ENCODE measurements around the gene ADGRL1.
"Not testable (repeated sequence)": the region's sequence is repeated elsewhere in the genome, so short reads cannot be mapped to it uniquely, and the experiment has no call there.

ADGRL1 gene

GRCh38 chr19:14189415-14189814 lies 16.6 kb downstream of the ADGRL1 start:
- no peak for ATAC-seq (ENCODE audit: insufficient read depth, low read depth)
- H3K79me2 ChIP-seq (ENCODE audit: insufficient read depth, low read length): peaks cover 6% of the 10 kb centered on the region; the same call in 1 of the 2 replicates
- H3K9ac ChIP-seq (ENCODE audit: low read depth, low read length): no peak overlapping the region
- no peak overlapping the region for H3K27ac ChIP-seq (ENCODE audit: low read length)
- DNase-seq: no peak
- H3K4me1 ChIP-seq (ENCODE audit: insufficient read depth, low read length): no peaks in the 10 kb centered on the region
- TF ChIP-seq, protein P1, sequence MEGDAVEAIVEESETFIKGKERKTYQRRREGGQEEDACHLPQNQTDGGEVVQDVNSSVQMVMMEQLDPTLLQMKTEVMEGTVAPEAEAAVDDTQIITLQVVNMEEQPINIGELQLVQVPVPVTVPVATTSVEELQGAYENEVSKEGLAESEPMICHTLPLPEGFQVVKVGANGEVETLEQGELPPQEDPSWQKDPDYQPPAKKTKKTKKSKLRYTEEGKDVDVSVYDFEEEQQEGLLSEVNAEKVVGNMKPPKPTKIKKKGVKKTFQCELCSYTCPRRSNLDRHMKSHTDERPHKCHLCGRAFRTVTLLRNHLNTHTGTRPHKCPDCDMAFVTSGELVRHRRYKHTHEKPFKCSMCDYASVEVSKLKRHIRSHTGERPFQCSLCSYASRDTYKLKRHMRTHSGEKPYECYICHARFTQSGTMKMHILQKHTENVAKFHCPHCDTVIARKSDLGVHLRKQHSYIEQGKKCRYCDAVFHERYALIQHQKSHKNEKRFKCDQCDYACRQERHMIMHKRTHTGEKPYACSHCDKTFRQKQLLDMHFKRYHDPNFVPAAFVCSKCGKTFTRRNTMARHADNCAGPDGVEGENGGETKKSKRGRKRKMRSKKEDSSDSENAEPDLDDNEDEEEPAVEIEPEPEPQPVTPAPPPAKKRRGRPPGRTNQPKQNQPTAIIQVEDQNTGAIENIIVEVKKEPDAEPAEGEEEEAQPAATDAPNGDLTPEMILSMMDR (IDR thresholded peaks at IDR 0.05; ENCODE audit: borderline replicate concordance, extremely low read depth, low read length, poor library complexity, severe bottlenecking): no peak
- no peak for TF ChIP-seq EZH2 (IDR thresholded peaks at IDR 0.05; ENCODE audit: borderline replicate concordance, low read depth, low read length, severe bottlenecking)
- no peaks in the 10 kb centered on the region for H3K9me3 ChIP-seq (ENCODE audit: insufficient read depth, low read length, severe bottlenecking)
- no peaks in the 10 kb centered on the region for H3K36me3 ChIP-seq (ENCODE audit: insufficient read depth, low read length)
- no peak overlapping the region for H3K4me2 ChIP-seq (ENCODE audit: insufficient read depth, low read length)
- H2AFZ ChIP-seq (ENCODE audit: low read depth, low read length): no peak overlapping the region
- no peaks in the 10 kb centered on the region for H3K27me3 ChIP-seq (ENCODE audit: insufficient read depth, low read length, poor library complexity)
- peaks cover 19% of the 10 kb centered on the region; the same call in 1 of the 2 replicates for H4K20me1 ChIP-seq (ENCODE audit: insufficient read depth, low read length)
- no peak overlapping the region for H3K4me3 ChIP-seq (ENCODE audit: low read depth in 1 of 2, low read length in 2 of 2)

DNA sequence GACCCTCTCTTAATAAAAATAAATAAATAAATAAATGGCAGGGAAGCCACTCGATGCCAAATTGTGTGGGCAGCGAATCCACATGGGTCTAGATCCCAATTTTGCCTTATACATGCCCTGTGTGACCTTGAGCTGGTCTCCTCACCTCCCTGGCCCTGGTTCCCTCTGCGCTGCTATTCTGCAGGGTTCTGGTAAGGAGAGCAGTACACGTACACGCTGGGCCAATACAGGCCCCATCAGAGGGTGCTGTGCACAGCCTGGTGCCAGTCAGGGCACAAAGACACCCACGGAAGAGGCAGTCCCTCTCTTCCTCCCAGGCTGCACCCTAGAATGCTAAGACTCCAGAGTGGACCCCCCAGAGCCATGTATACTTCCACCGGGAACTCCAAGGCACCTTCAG lies 17.9 kb downstream of the ADGRL1 start:
- not testable (repeated sequence) for H3K36me3 ChIP-seq (ENCODE audit: insufficient read depth, low read length); DNase-seq; H3K27ac ChIP-seq (ENCODE audit: low read length); H3K4me1 ChIP-seq (ENCODE audit: insufficient read depth, low read length); ATAC-seq (ENCODE audit: insufficient read depth, low read depth); H2AFZ ChIP-seq (ENCODE audit: low read depth, low read length); H3K9ac ChIP-seq (ENCODE audit: low read depth, low read length); H3K9me3 ChIP-seq (ENCODE audit: insufficient read depth, low read length, severe bottlenecking); H3K27me3 ChIP-seq (ENCODE audit: insufficient read depth, low read length, poor library complexity); H3K79me2 ChIP-seq (ENCODE audit: insufficient read depth, low read length); H3K4me3 ChIP-seq (ENCODE audit: low read depth in 1 of 2, low read length in 2 of 2); H3K4me2 ChIP-seq (ENCODE audit: insufficient read depth, low read length)
- peaks cover 16% of the 10 kb centered on the region; the same call in 1 of the 2 replicates for H4K20me1 ChIP-seq (ENCODE audit: insufficient read depth, low read length)

- peaks cover 6% of the 10 kb centered on the region; the same call in 1 of the 2 replicates for H3K79me2 ChIP-seq (ENCODE audit: insufficient read depth, low read length)
- DNase-seq: no peak
- TF ChIP-seq EZH2 (IDR thresholded peaks at IDR 0.05; ENCODE audit: borderline replicate concordance, low read depth, low read length, severe bottlenecking): no peak
- TF ChIP-seq, protein P1 (IDR thresholded peaks at IDR 0.05; ENCODE audit: borderline replicate concordance, extremely low read depth, low read length, poor library complexity, severe bottlenecking): no peak
These were observed 18.4 kb downstream of the ADGRL1 start for GRCh38 chr19:14187561-14187960.

GRCh38 chr19:14186684-14187083 lies 19.3 kb downstream of the ADGRL1 start:
- H3K79me2 ChIP-seq (ENCODE audit: insufficient read depth, low read length); H3K9ac ChIP-seq (ENCODE audit: low read depth, low read length); H3K27ac ChIP-seq (ENCODE audit: low read length); DNase-seq; H2AFZ ChIP-seq (ENCODE audit: low read depth, low read length); H3K4me2 ChIP-seq (ENCODE audit: insufficient read depth, low read length); H3K9me3 ChIP-seq (ENCODE audit: insufficient read depth, low read length, severe bottlenecking); H3K4me1 ChIP-seq (ENCODE audit: insufficient read depth, low read length); ATAC-seq (ENCODE audit: insufficient read depth, low read depth); H3K4me3 ChIP-seq (ENCODE audit: low read depth in 1 of 2, low read length in 2 of 2); H3K36me3 ChIP-seq (ENCODE audit: insufficient read depth, low read length); H3K27me3 ChIP-seq (ENCODE audit: insufficient read depth, low read length, poor library complexity): not testable (repeated sequence)
- H4K20me1 ChIP-seq (ENCODE audit: insufficient read depth, low read length): peaks cover 13% of the 10 kb centered on the region; the same call in 1 of the 2 replicates

More at GRCh38 chr19:14187561-14187960, 18.4 kb downstream of the ADGRL1 start:
- ATAC-seq (ENCODE audit: insufficient read depth, low read depth): no peak
- no peak overlapping the region for H3K27ac ChIP-seq (ENCODE audit: low read length)
- no peaks in the 10 kb centered on the region for H3K9me3 ChIP-seq (ENCODE audit: insufficient read depth, low read length, severe bottlenecking)
- H3K4me3 ChIP-seq (ENCODE audit: low read depth in 1 of 2, low read length in 2 of 2): no peak overlapping the region
- no peaks in the 10 kb centered on the region for H3K4me1 ChIP-seq (ENCODE audit: insufficient read depth, low read length)
- no peak overlapping the region for H3K9ac ChIP-seq (ENCODE audit: low read depth, low read length)
- no peak overlapping the region for H3K4me2 ChIP-seq (ENCODE audit: insufficient read depth, low read length)
- no peaks in the 10 kb centered on the region for H3K36me3 ChIP-seq (ENCODE audit: insufficient read depth, low read length)
- H3K27me3 ChIP-seq (ENCODE audit: insufficient read depth, low read length, poor library complexity): no peaks in the 10 kb centered on the region
- no peak overlapping the region for H2AFZ ChIP-seq (ENCODE audit: low read depth, low read length)
- H4K20me1 ChIP-seq (ENCODE audit: insufficient read depth, low read length): peaks cover 13% of the 10 kb centered on the region; the same call in 1 of the 2 replicates

DNA sequence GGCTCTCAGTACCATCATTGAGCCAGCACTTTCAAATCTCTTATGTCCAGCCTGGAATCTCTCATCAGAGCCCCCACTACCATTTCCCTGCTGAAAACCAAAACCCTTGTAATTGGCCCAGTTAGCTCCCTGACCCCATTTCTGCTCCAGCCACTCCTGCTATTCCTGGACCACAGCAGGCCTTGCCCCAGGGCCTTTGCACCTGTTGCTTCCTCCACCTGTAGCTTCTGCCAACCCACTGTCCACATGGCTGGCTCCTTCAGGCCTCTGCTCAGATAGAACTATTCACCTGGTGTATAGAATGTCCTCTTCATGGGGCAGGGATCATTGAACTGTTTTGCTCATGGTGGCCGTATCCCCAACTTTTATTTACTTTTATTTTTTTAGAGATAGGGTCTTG lies 20.3 kb downstream of the ADGRL1 start:
- not testable (repeated sequence) for H3K79me2 ChIP-seq (ENCODE audit: insufficient read depth, low read length); H3K9me3 ChIP-seq (ENCODE audit: insufficient read depth, low read length, severe bottlenecking)

More for the DNA sequence above, 20.3 kb downstream of the ADGRL1 start:
- not testable (repeated sequence) for H3K4me2 ChIP-seq (ENCODE audit: insufficient read depth, low read length); H3K27ac ChIP-seq (ENCODE audit: low read length); H3K27me3 ChIP-seq (ENCODE audit: insufficient read depth, low read length, poor library complexity); DNase-seq; H3K9ac ChIP-seq (ENCODE audit: low read depth, low read length); H3K36me3 ChIP-seq (ENCODE audit: insufficient read depth, low read length); H3K4me1 ChIP-seq (ENCODE audit: insufficient read depth, low read length); H2AFZ ChIP-seq (ENCODE audit: low read depth, low read length); H3K4me3 ChIP-seq (ENCODE audit: low read depth in 1 of 2, low read length in 2 of 2); ATAC-seq (ENCODE audit: insufficient read depth, low read depth)
- H4K20me1 ChIP-seq (ENCODE audit: insufficient read depth, low read length): peaks cover 13% of the 10 kb centered on the region; the same call in 1 of the 2 replicates

Measured in DND-41 (cell line).